ENCODE data around the gene QPCTL. TPM values are rescaled to one million over a fixed set of nuclear protein-coding genes. Genes with fewer than 3 reads are reported as not detected.

QPCTL gene
- total and polyA plus RNA-seq, 10 of the 15 experiments (the other 5 are each of a cell fraction or from before 2014, with no cell fraction given): 1.1 to 22.6 (median 11.2) TPM

DNA sequence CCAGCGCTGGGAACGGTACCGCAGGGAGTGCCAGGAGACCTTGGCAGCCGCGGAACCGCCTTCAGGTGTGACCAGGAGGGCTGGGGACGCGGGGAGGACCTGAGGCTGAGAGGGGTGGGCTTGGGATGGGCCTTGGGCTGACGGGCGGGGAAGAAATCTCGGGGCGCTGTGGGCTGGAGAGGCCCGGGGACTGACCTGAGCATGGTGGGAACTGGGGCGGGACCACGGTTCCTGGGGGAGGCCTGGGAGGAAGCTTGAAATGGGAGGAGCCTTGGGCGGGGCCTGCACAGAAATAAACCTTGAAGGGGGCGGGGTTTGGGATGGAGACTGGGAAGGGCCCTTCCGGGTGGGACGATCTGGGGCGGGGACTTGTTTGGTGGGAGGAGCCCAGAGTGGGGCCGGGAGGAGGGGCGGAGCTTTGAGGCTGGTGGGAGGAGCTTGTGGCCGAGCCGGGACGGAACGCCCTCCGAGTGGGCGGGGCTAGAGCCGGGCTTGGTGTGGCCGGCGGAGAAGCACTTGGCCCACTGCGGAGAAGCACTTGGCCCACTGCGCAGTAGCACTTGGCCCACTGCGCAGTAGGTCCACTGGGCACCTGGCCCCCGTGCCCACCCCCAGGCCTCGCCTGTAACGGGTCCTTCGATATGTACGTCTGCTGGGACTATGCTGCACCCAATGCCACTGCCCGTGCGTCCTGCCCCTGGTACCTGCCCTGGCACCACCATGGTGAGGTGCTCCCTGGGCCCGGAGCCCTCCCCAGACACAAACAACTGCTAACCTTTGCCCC lies 21.6 kb upstream of the QPCTL start:
- FAIRE-seq (peak; percentile 75), ATAC-seq (peak; percentile 66), DNase-seq (ENCODE audit: low read depth, low spot score) (peak; percentile 62)
- RAD21 ChIA-PET (ENCODE audit: unreplicated experiment): interaction anchor here (1.2 to 4.0 kb wide), 7 partner anchors 10 to 232 kb away, joined by 3 to 47 read pairs (median 5); partner anchors contain the start of genes QPCTL, SIX5 and SNRPD2
- intact Hi-C loops (cut with micrococcal nuclease; ENCODE audit: unreplicated experiment): no loop called here
- BruUV-seq (replicated peaks): no TSS peak
- Histone ChIP-seq H3K4me2 (ENCODE audit: control insufficient read depth, insufficient read depth) (peak overlapping the region; percentile 94), H3K27me3 (replicated peaks in 1 of 2; ENCODE audit: control insufficient read depth in 2 of 2, insufficient read depth in 2 of 2, low read length in 1 of 2) (no peaks in the 10 kb centered on the region), H2AFZ (ENCODE audit: control insufficient read depth, low read depth, low read length) (peak overlapping the region; percentile 12; the same call in 1 of the 2 replicates), H3K9me3 (replicated peaks; ENCODE audit: control insufficient read depth, insufficient read depth, low read length) (no peaks in the 10 kb centered on the region), H3K4me3 (peak overlapping the region; percentile 94), H3K79me2 (ENCODE audit: control insufficient read depth, insufficient read depth, low read length) (peaks cover 20% of the 10 kb centered on the region), H3K27ac (ENCODE audit: control insufficient read depth, insufficient read depth) (peak overlapping the region; percentile 37; the same call in 1 of the 2 replicates), H3K9ac (ENCODE audit: control insufficient read depth, insufficient read depth, low read length) (peak overlapping the region; percentile 30; the same call in 1 of the 2 replicates), H3K4me1 (ENCODE audit: control insufficient read depth, insufficient read depth, low read length) (peaks cover 9% of the 10 kb centered on the region), H3K36me3 (ENCODE audit: control insufficient read depth in 2 of 2, insufficient read depth in 2 of 2, low read length in 1 of 2) (peaks cover 3 to 6% of the 10 kb centered on the region in 2 experiments; a peak in 3 of 4 replicates), H4K20me1 (ENCODE audit: control insufficient read depth, insufficient read depth) (no peaks in the 10 kb centered on the region; the same call in 1 of the 2 replicates)
- in situ Hi-C loops (cut with MboI): no loop called here
- CTCF ChIA-PET: interaction anchor here (0.6 to 3.1 kb wide), 7 partner anchors 10 to 232 kb away, joined by 3 to 21 read pairs (median 5); partner anchors contain the start of genes QPCTL and SNRPD2
- POLR2A ChIA-PET: interaction anchor here (0.6 to 3.8 kb wide), 11 partner anchors 9 to 202 kb away, joined by 3 to 27 read pairs (median 3); partner anchors contain the start of genes QPCTL, SIX5 and SNRPD2
- whole genome bisulfite sequencing (ENCODE audit: insufficient coverage, insufficient replicate concordance, low lambda C conversion rate, missing lambda C conversion rate): 31% methylated on average over 24 of the region's 42 CpGs
- SMC1A ChIA-PET (ENCODE audit: uncharacterized antibody, unreplicated experiment): interaction anchor here (0.9 to 3.2 kb wide), 4 partner anchors 10 to 29 kb away, joined by 4 to 13 read pairs (median 6); partner anchors contain the start of genes QPCTL and SNRPD2
- TF ChIP-seq RBBP5 (conservative IDR thresholded peaks at IDR 0.05) (no peak), HDGF (IDR thresholded peaks at IDR 0.05) (peak; percentile 84), LARP7 (IDR thresholded peaks at IDR 0.05) (peak; percentile 54; the same call in 1 of the 2 replicates), GATAD2B (conservative IDR thresholded peaks at IDR 0.05; ENCODE audit: low read depth) (0 out of 2 replicates have a peak, but pooled peaks have one; percentile 37), SP1 (IDR thresholded peaks at IDR 0.05; ENCODE audit: low read depth, low read length) (peak; percentile 30), SMARCA5 (IDR thresholded peaks at IDR 0.05) (peak; percentile 26; the same call in 1 of the 2 replicates), MTA3 (IDR thresholded peaks at IDR 0.05; ENCODE audit: borderline replicate concordance, low read length) (no peak)
- TF ChIP-seq, protein P1, sequence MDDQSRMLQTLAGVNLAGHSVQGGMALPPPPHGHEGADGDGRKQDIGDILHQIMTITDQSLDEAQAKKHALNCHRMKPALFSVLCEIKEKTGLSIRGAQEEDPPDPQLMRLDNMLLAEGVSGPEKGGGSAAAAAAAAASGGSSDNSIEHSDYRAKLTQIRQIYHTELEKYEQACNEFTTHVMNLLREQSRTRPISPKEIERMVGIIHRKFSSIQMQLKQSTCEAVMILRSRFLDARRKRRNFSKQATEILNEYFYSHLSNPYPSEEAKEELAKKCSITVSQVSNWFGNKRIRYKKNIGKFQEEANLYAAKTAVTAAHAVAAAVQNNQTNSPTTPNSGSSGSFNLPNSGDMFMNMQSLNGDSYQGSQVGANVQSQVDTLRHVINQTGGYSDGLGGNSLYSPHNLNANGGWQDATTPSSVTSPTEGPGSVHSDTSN (IDR thresholded peaks at IDR 0.05; ENCODE audit: insufficient replicate concordance, low read depth, low read length): no peak
